Measurements from ENCODE around the gene RAB28. TPM values are rescaled to one million over a fixed set of nuclear protein-coding genes. Genes with fewer than 3 reads are reported as not detected.

The RAB28 gene
- total RNA-seq, 1 donor from 2014 or later = 26.9 TPM

- H3K4me1 Mint-ChIP-seq (ENCODE audit: low read depth) = peaks cover 5% of the 10 kb centered on the region
These were observed 105.0 kb downstream of the RAB28 start for GRCh38 chr4:13378973-13379759.

GRCh38 chr4:13371048-13371447 lies 113.1 kb downstream of the RAB28 start:
- Mint-ChIP-seq H3K36me3 (ENCODE audit: insufficient read depth) (no peaks in the 10 kb centered on the region), H3K27me3 (no peaks in the 10 kb centered on the region), H3K4me1 (ENCODE audit: low read depth) (peaks cover 5% of the 10 kb centered on the region)

More at GRCh38 chr4:13378973-13379759, 105.0 kb downstream of the RAB28 start:
- H3K27ac Mint-ChIP-seq = no peak overlapping the region
- peaks cover 3% of the 10 kb centered on the region for H3K9me3 Mint-ChIP-seq (ENCODE audit: low read depth)
- TF ChIP-seq CTCF (IDR thresholded peaks at IDR 0.05; ENCODE audit: unreplicated experiment) = no peak
- no peak for DNase-seq (ENCODE audit: low spot score, unreplicated experiment)
- H3K4me3 Mint-ChIP-seq (ENCODE audit: low read depth) = no peak overlapping the region
- H3K27me3 Mint-ChIP-seq = no peaks in the 10 kb centered on the region
- H3K36me3 Mint-ChIP-seq (ENCODE audit: insufficient read depth) = peaks cover 6% of the 10 kb centered on the region

GRCh38 chr4:13368217-13368616 lies 115.9 kb downstream of the RAB28 start:
- no peak for DNase-seq (ENCODE audit: low spot score, unreplicated experiment)
- H3K27me3 Mint-ChIP-seq = no peaks in the 10 kb centered on the region
- no peaks in the 10 kb centered on the region for H3K9me3 Mint-ChIP-seq (ENCODE audit: low read depth)
- H3K27ac Mint-ChIP-seq = no peak overlapping the region
- no peak overlapping the region for H3K4me3 Mint-ChIP-seq (ENCODE audit: low read depth)
- peaks cover 3% of the 10 kb centered on the region for H3K36me3 Mint-ChIP-seq (ENCODE audit: insufficient read depth)
- TF ChIP-seq CTCF (IDR thresholded peaks at IDR 0.05; ENCODE audit: unreplicated experiment) = no peak
- H3K4me1 Mint-ChIP-seq (ENCODE audit: low read depth) = no peaks in the 10 kb centered on the region

More at GRCh38 chr4:13371048-13371447, 113.1 kb downstream of the RAB28 start:
- DNase-seq (ENCODE audit: low spot score, unreplicated experiment) = no peak
- Mint-ChIP-seq H3K27ac (no peak overlapping the region), H3K9me3 (ENCODE audit: low read depth) (no peaks in the 10 kb centered on the region), H3K4me3 (ENCODE audit: low read depth) (no peak overlapping the region)
- TF ChIP-seq CTCF (IDR thresholded peaks at IDR 0.05; ENCODE audit: unreplicated experiment) = no peak

GRCh38 chr4:13367691-13368090 lies 116.4 kb downstream of the RAB28 start:
- H3K27ac Mint-ChIP-seq = no peak overlapping the region
- H3K9me3 Mint-ChIP-seq (ENCODE audit: low read depth) = no peaks in the 10 kb centered on the region
- no peaks in the 10 kb centered on the region for H3K4me1 Mint-ChIP-seq (ENCODE audit: low read depth)
- H3K27me3 Mint-ChIP-seq = no peaks in the 10 kb centered on the region
- DNase-seq (ENCODE audit: low spot score, unreplicated experiment) = no peak
- no peak for TF ChIP-seq CTCF (IDR thresholded peaks at IDR 0.05; ENCODE audit: unreplicated experiment)
- no peak overlapping the region for H3K4me3 Mint-ChIP-seq (ENCODE audit: low read depth)
- peaks cover 3% of the 10 kb centered on the region for H3K36me3 Mint-ChIP-seq (ENCODE audit: insufficient read depth)

- Mint-ChIP-seq H3K4me3 (ENCODE audit: low read depth) (no peak overlapping the region), H3K36me3 (ENCODE audit: insufficient read depth) (peaks cover 3% of the 10 kb centered on the region), H3K9me3 (ENCODE audit: low read depth) (no peaks in the 10 kb centered on the region), H3K27ac (no peak overlapping the region), H3K27me3 (no peaks in the 10 kb centered on the region), H3K4me1 (ENCODE audit: low read depth) (no peaks in the 10 kb centered on the region)
- no peak for TF ChIP-seq CTCF (IDR thresholded peaks at IDR 0.05; ENCODE audit: unreplicated experiment)
- DNase-seq (ENCODE audit: low spot score, unreplicated experiment) = no peak
These were observed 116.9 kb downstream of the RAB28 start for GRCh38 chr4:13367244-13367643.
